Stimulated activated CD4-positive, alpha-beta T cell treated with anti-CD3 and anti-CD28 coated beads, TNF-alpha, amount 100 ng/mL, for 24 hours (primary cell): Measurements from ENCODE around the gene ACSS3.
"Not testable (repeated sequence)": the region's sequence is repeated elsewhere in the genome, so short reads cannot be mapped to it uniquely, and the experiment has no call there.

Experiments
- DNase-seq, 3 experiments: peaks; one replicate each; pipeline ENCODE4 v3.0.0-alpha.2; 2020; ENCODE audit warnings: low read depth in 3 of 3

ACSS3 gene

DNA sequence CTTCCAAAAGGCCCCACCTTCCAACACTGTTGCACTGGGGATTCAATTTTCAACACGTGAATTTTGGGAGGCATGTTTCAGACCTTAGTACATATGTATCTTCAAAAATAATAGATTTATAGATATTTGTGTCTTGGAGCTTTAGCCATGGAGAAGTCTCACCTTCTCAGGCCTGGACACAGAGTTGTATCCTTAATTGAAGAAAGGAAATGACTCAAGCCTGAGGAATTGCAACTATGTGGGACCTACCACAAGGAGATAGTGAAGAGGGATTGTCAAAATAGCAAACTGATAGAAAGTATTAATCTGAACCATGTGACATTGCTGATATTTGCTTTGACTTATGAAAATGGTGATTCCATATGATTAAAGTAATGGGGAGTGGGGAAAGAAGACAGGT, 89.8 kb downstream of the ACSS3 start:
- DNase-seq = no peak

GRCh38 chr12:81168445-81168844, 90.6 kb downstream of the ACSS3 start:
- DNase-seq = no peak

DNA sequence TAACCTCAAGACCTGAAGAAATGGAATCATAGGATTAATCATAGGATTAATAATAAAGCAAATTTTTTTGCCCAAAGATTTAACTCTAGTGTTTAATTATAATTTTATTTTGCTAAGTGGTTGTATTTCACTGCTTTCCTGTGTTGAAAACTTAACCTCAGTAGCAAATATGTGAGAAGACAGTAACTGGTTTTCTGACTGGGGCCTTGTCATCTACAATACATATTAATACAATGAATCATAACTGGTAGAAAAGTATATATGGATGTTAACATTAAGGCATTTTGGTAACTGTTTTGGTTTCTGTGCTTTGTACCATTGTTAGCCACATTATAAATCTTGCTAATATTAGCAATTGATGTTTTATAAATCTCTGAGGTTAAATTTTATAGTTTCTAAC, 92.2 kb downstream of the ACSS3 start:
- DNase-seq = no peak

GRCh38 chr12:81172851-81173250, 95.0 kb downstream of the ACSS3 start:
- no peak for DNase-seq

GRCh38 chr12:81174664-81175063, 96.8 kb downstream of the ACSS3 start:
- DNase-seq = no peak

- DNase-seq = no peak
These were observed 98.9 kb downstream of the ACSS3 start for GRCh38 chr12:81176796-81177195.

- no peak for DNase-seq
These were observed 103.8 kb downstream of the ACSS3 start for GRCh38 chr12:81181691-81182090.

- DNase-seq = no peak
These were observed 109.8 kb downstream of the ACSS3 start for GRCh38 chr12:81187686-81188085.

DNA sequence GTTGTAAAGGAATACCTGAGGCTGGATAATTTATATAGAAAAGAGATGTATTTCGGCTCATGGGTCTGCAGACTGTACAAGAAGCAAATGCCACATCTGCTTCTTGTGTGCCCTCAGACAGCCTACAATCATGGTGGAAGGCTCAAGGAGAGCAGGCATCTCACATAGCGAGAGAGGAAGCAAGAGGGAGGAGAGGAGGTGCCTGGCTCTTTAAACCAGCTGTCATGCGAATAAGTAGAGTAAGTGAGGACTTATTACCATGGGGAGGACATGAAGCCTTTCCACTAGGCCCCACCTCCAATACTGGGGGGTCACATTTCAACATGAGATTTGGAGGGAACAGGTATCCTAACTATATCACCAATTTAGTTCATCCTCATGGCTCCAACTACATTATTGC, 118.7 kb downstream of the ACSS3 start:
- DNase-seq = no peak

- not testable (repeated sequence) for DNase-seq
These were observed 122.7 kb downstream of the ACSS3 start for GRCh38 chr12:81200561-81200960.

DNA sequence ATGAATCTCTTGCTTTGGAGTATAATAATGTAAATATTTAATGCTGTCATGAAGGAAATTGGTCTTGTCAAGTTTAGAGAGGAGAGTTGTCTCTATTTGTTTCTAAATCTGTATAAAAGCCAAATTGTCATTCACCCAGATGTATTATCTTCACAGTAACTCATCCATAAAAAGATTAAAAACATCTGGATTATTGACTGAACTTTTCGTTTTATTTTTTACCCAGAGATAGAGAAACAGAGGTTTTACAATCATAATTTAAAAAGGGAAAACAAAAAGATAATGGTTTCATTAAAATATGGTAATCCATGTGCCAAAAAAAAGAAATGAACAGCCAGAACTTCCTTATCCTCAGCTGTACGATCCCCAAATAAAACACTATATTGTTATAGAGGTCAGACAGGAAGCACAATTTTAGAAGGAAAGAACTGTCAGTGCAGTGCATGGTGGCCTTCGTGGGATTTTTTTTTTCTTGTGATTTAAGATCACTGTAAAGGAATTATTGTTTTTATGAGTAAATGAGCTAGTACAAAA, 125.9 kb downstream of the ACSS3 start:
- no peak for DNase-seq

- DNase-seq = no peak
These were observed 127.5 kb downstream of the ACSS3 start for GRCh38 chr12:81205416-81205815.

DNA sequence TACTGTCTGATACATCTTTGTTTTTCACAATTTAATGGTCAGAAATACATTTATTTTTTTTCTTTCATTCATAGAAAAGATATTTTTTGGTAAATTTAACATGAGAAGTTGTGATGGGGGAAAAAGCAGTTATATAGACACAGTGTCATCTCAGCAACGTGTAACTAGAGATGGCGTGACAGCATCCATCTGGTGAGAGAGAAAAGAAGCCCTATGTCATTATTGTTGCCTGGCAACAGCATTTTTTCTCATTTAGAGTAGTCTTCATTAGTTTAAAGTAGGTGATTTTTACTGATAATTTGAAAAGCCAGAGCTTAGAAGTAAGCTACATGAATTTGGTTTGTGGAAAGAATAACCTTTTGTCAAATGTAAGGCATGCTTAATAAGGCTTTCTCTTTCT, 128.6 kb downstream of the ACSS3 start:
- no peak for DNase-seq

- no peak for DNase-seq
These were observed 129.3 kb downstream of the ACSS3 start for GRCh38 chr12:81207173-81207572.

GRCh38 chr12:81207664-81208063, 129.8 kb downstream of the ACSS3 start:
- no peak for DNase-seq

DNA sequence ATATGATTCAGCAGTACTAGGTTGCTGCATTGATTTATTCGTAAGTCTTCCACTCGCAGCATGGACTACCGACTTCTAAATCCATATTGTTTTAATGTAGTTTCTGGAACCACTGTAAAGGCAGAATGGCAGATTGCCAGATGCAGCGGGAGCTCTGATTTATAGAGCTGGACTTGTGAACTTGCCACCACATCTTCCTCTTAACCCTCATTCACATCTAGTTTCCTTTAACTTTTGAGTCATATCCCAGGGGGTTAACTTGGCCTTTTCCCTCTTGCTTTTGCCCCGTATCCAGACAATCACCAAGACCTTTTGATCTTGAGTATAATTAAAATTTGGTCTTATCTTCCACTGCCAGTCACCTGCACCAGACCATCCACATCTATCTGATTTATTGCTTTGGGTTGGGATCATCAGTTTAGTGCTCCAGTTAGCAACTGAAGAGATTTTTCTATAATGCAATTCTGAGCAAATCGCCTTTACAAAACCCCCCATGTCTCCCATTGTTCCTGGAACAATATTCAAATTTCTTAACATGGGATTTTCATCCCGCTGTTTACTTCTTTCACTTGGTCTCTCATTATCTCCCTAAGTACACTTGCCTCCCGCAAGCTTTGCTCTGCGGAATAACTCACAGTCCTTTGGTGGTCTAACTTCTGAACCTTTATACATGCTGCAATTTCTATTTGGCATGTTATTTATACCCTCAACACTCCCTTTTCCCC, 130.5 kb downstream of the ACSS3 start:
- no peak for DNase-seq

- no peak for DNase-seq
These were observed 131.1 kb downstream of the ACSS3 start for GRCh38 chr12:81209012-81209411.

DNA sequence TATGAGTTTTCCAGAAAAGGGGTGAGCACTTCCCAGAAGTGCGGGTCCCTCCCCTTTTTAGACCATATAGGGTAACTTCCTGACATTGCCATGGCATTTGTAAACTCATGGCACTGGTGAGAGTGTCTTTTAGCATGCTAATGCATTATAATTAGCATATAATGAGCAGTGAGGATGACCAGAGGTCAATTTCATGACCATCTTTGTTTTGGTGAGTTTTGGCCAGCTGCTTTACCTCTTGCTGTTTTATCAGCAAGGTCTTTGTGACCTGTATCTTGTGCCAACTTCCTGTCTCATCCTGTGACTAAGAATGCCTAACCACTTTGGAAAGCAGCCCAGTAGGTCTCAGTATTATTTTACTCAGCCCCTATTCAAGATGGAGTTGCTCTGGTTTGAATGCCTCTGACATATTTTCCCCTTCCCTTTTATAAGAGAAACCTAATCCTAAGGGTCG, 131.9 kb downstream of the ACSS3 start:
- DNase-seq = not testable (repeated sequence)

DNA sequence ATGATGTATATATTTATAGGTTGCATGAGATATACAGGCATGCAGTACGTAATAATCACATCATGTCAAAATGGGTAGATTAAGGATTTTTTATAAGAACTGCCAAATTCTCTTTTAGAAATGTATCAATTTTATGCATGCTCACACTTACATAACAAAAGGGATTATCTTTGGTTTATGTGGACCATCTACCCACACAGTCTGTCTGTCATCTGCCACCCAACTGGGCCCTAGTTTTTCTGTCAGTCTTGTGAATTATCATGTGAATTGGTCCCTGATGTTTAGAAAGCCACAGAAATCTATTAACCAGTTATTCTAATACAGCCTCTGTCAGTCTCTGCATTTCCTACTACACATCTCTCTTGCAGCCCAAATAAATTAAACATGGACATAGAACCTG, 133.4 kb downstream of the ACSS3 start:
- DNase-seq = no peak

GRCh38 chr12:81212996-81213696, 135.3 kb downstream of the ACSS3 start:
- no peak for DNase-seq

- DNase-seq = no peak
These were observed 138.9 kb downstream of the ACSS3 start for GRCh38 chr12:81216739-81217138.

- DNase-seq = no peak
These were observed 143.8 kb downstream of the ACSS3 start for GRCh38 chr12:81221681-81222080.
